H1 (cell line): ENCODE measurements around the gene ANKRD29. TPM values are rescaled to one million over a fixed set of nuclear protein-coding genes. Genes with fewer than 3 reads are reported as not detected.

Experiments used
- CTCF ChIA-PET: fragments of 300-600 bp; sonication (Branson Sonifier 250); formaldehyde crosslinking; loops from one replicate; lab custom pipeline; 2021; ENCODE audit not compliant: partially characterized antibody; lab: Charles Lee
- POLR2A ChIA-PET: fragments of 300-600 bp; sonication (Branson Sonifier 250); formaldehyde crosslinking; loops from one replicate; lab custom pipeline; 2021; ENCODE audit warnings: inconsistent platforms; ENCODE audit not compliant: partially characterized antibody; lab: Charles Lee
- DNase-seq, 2 experiments: peaks; one replicate each; pipeline versions ENCODE4 v3.0.0 to v3.0.0-alpha.2; 2010 to 2022; ENCODE audit warnings: low spot score in 2 of 2, low read depth in 1 of 2, mixed read lengths in 1 of 2
- FAIRE-seq: peaks from 2 replicates; lab custom pipeline; 2011; peaks lifted over from hg19 to GRCh38; lab: Jason Lieb, UNC
- H2AFZ ChIP-seq: 2 replicates; pipeline ENCODE4 v1.8.1; 2012; ENCODE audit warnings: low read length, inconsistent platforms
- H2AK5ac ChIP-seq: 2 replicates; pipeline ENCODE4 v1.6.1; 2013; ENCODE audit warnings: low read depth, low read length
- H2BK120ac ChIP-seq: replicated peaks from 2 replicates; pipeline ENCODE3; 2013; ENCODE audit warnings: low read depth, low read length, inconsistent platforms
- H2BK12ac ChIP-seq: 2 replicates; pipeline ENCODE4 v1.6.1; 2013; ENCODE audit warnings: low read depth, low read length
- H2BK15ac ChIP-seq: 2 replicates; pipeline ENCODE4 v1.6.1; 2013; ENCODE audit warnings: low read length
- H2BK20ac ChIP-seq: 2 replicates; pipeline ENCODE4 v1.6.1; 2013; ENCODE audit warnings: low read length
- H2BK5ac ChIP-seq: 2 replicates; pipeline ENCODE4 v1.6.1; 2013; ENCODE audit warnings: low read depth, low read length
- H3K14ac ChIP-seq: 2 replicates; pipeline ENCODE4 v1.6.1; 2013; ENCODE audit warnings: inconsistent platforms; ENCODE audit not compliant: insufficient read length
- H3K18ac ChIP-seq: 2 replicates; pipeline ENCODE4 v1.6.1; 2013; ENCODE audit warnings: low read length; ENCODE audit errors: extremely low read depth
- H3K23ac ChIP-seq: 2 replicates; pipeline ENCODE4 v1.6.1; 2013; ENCODE audit warnings: inconsistent platforms; ENCODE audit not compliant: insufficient read length
- H3K23me2 ChIP-seq: 2 replicates; pipeline ENCODE4 v1.6.1; 2013; ENCODE audit warnings: low read depth, low read length
- H3K27ac ChIP-seq: 2 replicates; pipeline ENCODE4 v1.6.1; 2011; ENCODE audit warnings: low read depth, low read length, inconsistent platforms
- H3K27me3 ChIP-seq, 4 experiments: replicated peaks in 1 of 4; 1 replicate in 1 of 4; 2 replicates in 3 of 4; pipeline versions ENCODE4 v1.6.1 to v1.8.1; 2011 to 2013; ENCODE audit warnings: low read length in 3 of 4, mild to moderate bottlenecking in 3 of 4, inconsistent platforms in 2 of 4, mixed read lengths in 2 of 4, moderate library complexity in 1 of 4; ENCODE audit not compliant: control insufficient read depth in 3 of 4, insufficient read depth in 3 of 4; ENCODE audit errors: extremely low read depth in 1 of 4
- H3K36me3 ChIP-seq, 4 experiments: 2 replicates each; pipeline versions ENCODE4 v1.6.1 to v1.8.1; 2011 to 2013; ENCODE audit warnings: mild to moderate bottlenecking in 4 of 4, low read length in 3 of 4, moderate library complexity in 2 of 4, control low read depth in 1 of 4, inconsistent platforms in 1 of 4; ENCODE audit not compliant: insufficient read depth in 4 of 4, control insufficient read depth in 2 of 4
- H3K4ac ChIP-seq: replicated peaks from 2 replicates; pipeline ENCODE3; 2013; ENCODE audit warnings: low read length, low read depth, mixed read lengths, inconsistent platforms; ENCODE audit not compliant: insufficient read length
- H3K4me1 ChIP-seq, 4 experiments: replicated peaks in 1 of 4; 1 replicate in 1 of 4; 2 replicates in 3 of 4; pipeline versions ENCODE4 v1.6.1 to v1.8.1; 2011 to 2013; ENCODE audit warnings: low read length in 3 of 4, inconsistent platforms in 2 of 4, mixed read lengths in 1 of 4; ENCODE audit not compliant: insufficient read depth in 4 of 4, control insufficient read depth in 3 of 4
- H3K4me2 ChIP-seq, 2 experiments: 2 replicates each; pipeline versions ENCODE4 v1.6.1 to v1.8.1; 2011 to 2013; ENCODE audit warnings: low read depth in 2 of 2, low read length in 2 of 2, control low read depth in 1 of 2, inconsistent platforms in 1 of 2, mild to moderate bottlenecking in 1 of 2; ENCODE audit not compliant: insufficient read depth in 1 of 2
- H3K4me3 ChIP-seq, 4 experiments: fragments of 200-600, 300-600 bp in 1 of 4; sonication (generic), shearing (Covaris generic), sonication (Bioruptor Twin) in 1 of 4; 2 replicates each; pipeline versions ENCODE4 v1.5.1 to v1.8.1; 2011 to 2016; ENCODE audit warnings: low read length in 4 of 4, low read depth in 3 of 4, control low read depth in 2 of 4, inconsistent platforms in 2 of 4, mild to moderate bottlenecking in 2 of 4, mixed read lengths in 1 of 4, moderate library complexity in 1 of 4; ENCODE audit not compliant: insufficient read depth in 2 of 4; ENCODE audit errors: extremely low read depth in 1 of 4
- H3K56ac ChIP-seq: replicated peaks from 2 replicates; pipeline ENCODE3; 2013; ENCODE audit warnings: low read depth, mild to moderate bottlenecking, mixed read lengths, low read length, inconsistent platforms; ENCODE audit not compliant: insufficient read length
- H3K79me1 ChIP-seq: 2 replicates; pipeline ENCODE4 v1.6.1; 2013; ENCODE audit warnings: low read depth, low read length, control low read depth
- H3K79me2 ChIP-seq, 2 experiments: 2 replicates each; pipeline versions ENCODE4 v1.6.1 to v1.8.1; 2012 to 2013; ENCODE audit warnings: low read length in 2 of 2, mild to moderate bottlenecking in 2 of 2, inconsistent platforms in 1 of 2; ENCODE audit not compliant: insufficient read depth in 2 of 2, control insufficient read depth in 1 of 2
- H3K9ac ChIP-seq, 4 experiments: replicated peaks in 1 of 4; 1 replicate in 1 of 4; 2 replicates in 3 of 4; pipeline versions ENCODE4 v1.6.1 to v1.8.1; 2011 to 2013; ENCODE audit warnings: low read depth in 3 of 4, low read length in 3 of 4, control low read depth in 2 of 4, mild to moderate bottlenecking in 2 of 4, moderate library complexity in 2 of 4, inconsistent platforms in 1 of 4; ENCODE audit errors: extremely low read depth in 1 of 4
- H3K9me3 ChIP-seq, 2 experiments: 2 replicates each; pipeline versions ENCODE4 v1.6.1 to v1.8.1; 2012 to 2013; ENCODE audit warnings: mild to moderate bottlenecking in 2 of 2, moderate library complexity in 2 of 2, control low read depth in 1 of 2, inconsistent platforms in 1 of 2, low read depth in 1 of 2, low read length in 1 of 2, mixed read lengths in 1 of 2; ENCODE audit not compliant: insufficient read depth in 2 of 2
- H4K20me1 ChIP-seq, 2 experiments: replicated peaks in 1 of 2; 2 replicates each; pipeline versions ENCODE3 to v1.8.1; 2011 to 2013; ENCODE audit warnings: inconsistent platforms in 2 of 2, low read length in 2 of 2, mild to moderate bottlenecking in 1 of 2; ENCODE audit not compliant: insufficient read depth in 2 of 2, control insufficient read depth in 1 of 2
- H4K5ac ChIP-seq: 2 replicates; pipeline ENCODE4 v1.6.1; 2013; ENCODE audit warnings: low read length, low read depth, mixed read lengths, inconsistent platforms; ENCODE audit not compliant: insufficient read length
- H4K8ac ChIP-seq: 2 replicates; pipeline ENCODE4 v1.8.0; 2013; ENCODE audit warnings: mild to moderate bottlenecking, moderate library complexity, low read length, inconsistent platforms; ENCODE audit not compliant: insufficient read depth; ENCODE audit errors: extremely low read depth
- H4K91ac ChIP-seq: replicated peaks from 2 replicates; pipeline ENCODE3; 2013; ENCODE audit warnings: low read length, mixed read lengths, inconsistent platforms; ENCODE audit not compliant: insufficient read length
- BRCA1 ChIP-seq: IDR thresholded peaks from 2 replicates; pipeline ENCODE4 v1.6.1; 2012; ENCODE audit warnings: low read depth, low read length, improper control_type of control experiment
- CBX5 ChIP-seq: fragments of 300-800, 300-1000 bp; sonication (generic); IDR thresholded peaks from 2 replicates; pipeline ENCODE4 v1.7.1; 2016; ENCODE audit warnings: antibody characterized with exemption, low read length, low read depth
- CBX8 ChIP-seq: fragments of 300-800, 300-1000 bp; sonication (generic); IDR thresholded peaks from 2 replicates; pipeline ENCODE4 v1.7.1; 2016; ENCODE audit warnings: low read depth, low read length, borderline replicate concordance
- CREB1 ChIP-seq: IDR thresholded peaks from 2 replicates; pipeline ENCODE4 v1.6.1; 2012; ENCODE audit warnings: inconsistent platforms
- CTBP2 ChIP-seq: IDR thresholded peaks from 2 replicates; pipeline ENCODE4 v1.7.0; 2011; ENCODE audit warnings: borderline replicate concordance, mild to moderate bottlenecking, moderate library complexity, mixed read lengths, low read length; ENCODE audit not compliant: insufficient read depth, insufficient read length
- JUND ChIP-seq: IDR thresholded peaks from 2 replicates; pipeline ENCODE4 v1.6.1; 2011; ENCODE audit warnings: mild to moderate bottlenecking, improper control_type of control experiment, low read length
- MAFK ChIP-seq: IDR thresholded peaks from 2 replicates; pipeline ENCODE4 v1.6.1; 2012; ENCODE audit warnings: low read depth, mild to moderate bottlenecking, improper control_type of control experiment, low read length
- NANOG ChIP-seq: IDR thresholded peaks from 2 replicates; pipeline ENCODE4 v1.6.1; 2011; ENCODE audit warnings: low read length, low read depth, mild to moderate bottlenecking, inconsistent platforms; ENCODE audit not compliant: insufficient read depth, poor library complexity, severe bottlenecking
- NRF1 ChIP-seq: IDR thresholded peaks from 2 replicates; pipeline ENCODE4 v1.6.1; 2011; ENCODE audit warnings: mild to moderate bottlenecking, low read depth, low read length, improper control_type of control experiment
- RNF2 ChIP-seq: fragments of 200-900, 300-1000 bp; sonication (generic); IDR thresholded peaks from 2 replicates; pipeline ENCODE4 v1.7.1; 2016; ENCODE audit warnings: borderline replicate concordance, low read depth, mild to moderate bottlenecking, antibody characterized with exemption, low read length; ENCODE audit not compliant: poor library complexity, severe bottlenecking; ENCODE audit errors: missing control alignments
- RXRA ChIP-seq: IDR thresholded peaks from 2 replicates; pipeline ENCODE4 v1.6.1; 2011; ENCODE audit warnings: low read depth, mild to moderate bottlenecking, low read length, moderate library complexity; ENCODE audit not compliant: insufficient read depth
- SIRT6 ChIP-seq: IDR thresholded peaks from one replicate; pipeline ENCODE4 v1.7.1; 2012; ENCODE audit warnings: low read length, inconsistent platforms
- SP1 ChIP-seq: IDR thresholded peaks from 2 replicates; pipeline ENCODE4 v1.6.1; 2011; ENCODE audit warnings: low read depth, low read length
- TAF1 ChIP-seq: IDR thresholded peaks from 2 replicates; pipeline ENCODE4 v1.6.1; 2011; ENCODE audit warnings: mild to moderate bottlenecking, low read depth, low read length
- TAF7 ChIP-seq: optimal IDR thresholded peaks from 2 replicates; pipeline ENCODE3; 2011; ENCODE audit warnings: low read depth, mild to moderate bottlenecking, inconsistent platforms, low read length, moderate library complexity, borderline replicate concordance
- TCF12 ChIP-seq: IDR thresholded peaks from 2 replicates; pipeline ENCODE4 v1.6.1; 2011; ENCODE audit warnings: low read depth, mild to moderate bottlenecking, low read length
- WGBS, 2 experiments: shearing (Covaris generic) in 1 of 2; methylation state at CpG; one replicate each; pipeline versions ENCODE4 v1.1.6 to v1.1.7; 2013 to 2015; ENCODE audit warnings: low lambda C conversion rate in 2 of 2, mixed read lengths in 2 of 2, inconsistent platforms in 1 of 2, low coverage in 1 of 2, missing lambda C conversion rate in 1 of 2; ENCODE audit not compliant: insufficient replicate concordance in 2 of 2, insufficient coverage in 1 of 2, insufficient read length in 1 of 2; ENCODE audit errors: extremely low coverage in 1 of 2, missing lambda C conversion rate in 1 of 2; 5-methylcytosine and 5-hydroxymethylcytosine counted together
- polyA plus RNA-seq, 7 experiments: library from polyadenylated mRNA; depleted of rRNA in 3 of 7; stranded (reverse) in 5 of 7; unstranded in 2 of 7; fragments of >200 nt in 5 of 7; fragments of 200-250 nt in 2 of 7; gene quantifications; 1 replicate in 5 of 7; 2 replicates in 1 of 7; 4 replicates in 1 of 7; pipeline versions ENCODE4 v1.2.1 to v1.2.3, GENCODE V29; 2011 to 2013; ENCODE audit warnings: missing spikeins in 2 of 7, mixed read lengths in 2 of 7
- total RNA-seq: library from RNA; stranded (reverse); fragmentation: NEBNext Ultra II Directional; extraction: Animal tissue kit (Norgen Biotek cat#: 25700); gene quantifications from 2 replicates; pipeline ENCODE4 v1.2.1, GENCODE V29; 2021

The ANKRD29 gene
- total and polyA plus RNA-seq, 2 of the 8 experiments (the other 6 are each of a cell fraction or from before 2014, with no cell fraction given): 3.0 to 7.3 TPM

GRCh38 chr18:23646282-23646681 lies 16.4 kb downstream of the ANKRD29 start:
- Histone ChIP-seq H4K20me1 (no peaks in the 10 kb centered on the region), H3K4ac (no peak overlapping the region), H3K14ac (no peak overlapping the region), H2BK15ac (no peak overlapping the region), H4K8ac (no peak overlapping the region), H3K4me1 (peaks cover 0 to 5% (median 3%) of the 10 kb centered on the region in 4 experiments; a peak in 5 of 7 replicates), H3K79me1 (no peaks in the 10 kb centered on the region), H3K9me3 (no peaks in the 10 kb centered on the region), H2BK12ac (no peak overlapping the region), H2BK5ac (no peak overlapping the region), H3K27ac (no peak overlapping the region), H3K4me3 (no peak overlapping the region), H3K36me3 (no peaks in the 10 kb centered on the region), H2BK120ac (no peak overlapping the region), H3K56ac (no peak overlapping the region), H3K23me2 (no peaks in the 10 kb centered on the region), H3K27me3 (no peaks in the 10 kb centered on the region), H3K4me2 (no peak overlapping the region), H2AK5ac (no peak overlapping the region), H4K91ac (no peak overlapping the region), H3K9ac (no peak overlapping the region), H3K18ac (no peak overlapping the region), H3K79me2 (no peaks in the 10 kb centered on the region), H2BK20ac (no peak overlapping the region), H3K23ac (no peak overlapping the region), H2AFZ (no peak overlapping the region), H4K5ac (no peak overlapping the region)
- FAIRE-seq: no peak
- 93% methylated on average over 2 of the region's 2 CpGs; no CpG with 5 or more reads in 1 of the 2 experiments for WGBS, 2 experiments
- CTCF ChIA-PET: no interaction called here
- no peak for DNase-seq
- POLR2A ChIA-PET: no interaction called here
- no peak for TF ChIP-seq RNF2
- no peak for TF ChIP-seq BRCA1
- no peak for TF ChIP-seq RXRA
- no peak for TF ChIP-seq NANOG
- no peak for TF ChIP-seq MAFK
- no peak for TF ChIP-seq TAF1
- no peak for TF ChIP-seq CBX5
- no peak for TF ChIP-seq SP1
- no peak for TF ChIP-seq TAF7
- no peak for TF ChIP-seq SIRT6
- TF ChIP-seq CREB1: no peak
- TF ChIP-seq NRF1: no peak
- no peak for TF ChIP-seq CTBP2
- TF ChIP-seq TCF12: no peak
- TF ChIP-seq CBX8: no peak
- TF ChIP-seq JUND: no peak
